Cerebellar nuclear complex (tissue), 1 donor: ENCODE data around the gene IGF2.
"Not testable (repeated sequence)": the region's sequence is repeated elsewhere in the genome, so short reads cannot be mapped to it uniquely, and the experiment has no call there.

ENCODE experiments used
- DNase-seq, 2 experiments: peaks; one replicate each; lab custom pipeline; 2025; lab: John Stamatoyannopoulos, UW

IGF2 gene

DNA sequence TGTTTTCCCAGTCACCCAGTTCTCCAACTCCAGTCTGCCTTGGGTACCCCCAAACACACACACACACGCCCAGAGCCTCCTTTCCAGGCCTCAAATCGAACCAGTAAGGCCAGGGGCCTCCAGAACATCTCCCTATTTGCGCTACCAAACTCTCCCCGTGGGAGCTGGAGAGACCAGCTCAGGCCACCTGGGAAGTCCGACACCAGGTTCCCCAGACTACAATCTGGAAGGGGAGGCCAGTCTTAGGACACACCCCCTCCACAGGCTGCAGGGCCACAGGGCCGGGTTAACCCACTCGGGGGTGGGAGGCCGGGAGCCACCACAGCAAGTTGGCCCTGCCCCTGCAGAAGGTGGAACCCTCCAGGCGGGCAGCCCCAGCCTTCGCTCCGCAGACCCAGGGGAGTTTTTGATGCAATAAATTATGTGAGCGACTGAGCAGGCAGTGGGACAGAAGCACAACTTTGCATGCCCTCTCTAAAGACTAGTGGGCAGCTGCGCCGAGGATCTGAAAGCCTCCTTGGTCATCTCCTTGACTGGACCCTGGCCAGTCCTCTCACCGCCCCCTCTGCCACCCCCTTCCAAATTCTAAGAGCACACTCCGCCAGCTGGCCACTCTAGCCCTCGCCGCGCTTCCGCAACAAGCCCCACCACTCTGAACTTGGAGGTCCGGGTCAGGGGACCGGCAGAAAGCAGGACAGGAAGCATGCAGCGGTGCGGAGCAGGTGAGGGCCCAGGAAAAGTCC is 2.8 kb downstream of the IGF2 start:
- no peak for DNase-seq

DNA sequence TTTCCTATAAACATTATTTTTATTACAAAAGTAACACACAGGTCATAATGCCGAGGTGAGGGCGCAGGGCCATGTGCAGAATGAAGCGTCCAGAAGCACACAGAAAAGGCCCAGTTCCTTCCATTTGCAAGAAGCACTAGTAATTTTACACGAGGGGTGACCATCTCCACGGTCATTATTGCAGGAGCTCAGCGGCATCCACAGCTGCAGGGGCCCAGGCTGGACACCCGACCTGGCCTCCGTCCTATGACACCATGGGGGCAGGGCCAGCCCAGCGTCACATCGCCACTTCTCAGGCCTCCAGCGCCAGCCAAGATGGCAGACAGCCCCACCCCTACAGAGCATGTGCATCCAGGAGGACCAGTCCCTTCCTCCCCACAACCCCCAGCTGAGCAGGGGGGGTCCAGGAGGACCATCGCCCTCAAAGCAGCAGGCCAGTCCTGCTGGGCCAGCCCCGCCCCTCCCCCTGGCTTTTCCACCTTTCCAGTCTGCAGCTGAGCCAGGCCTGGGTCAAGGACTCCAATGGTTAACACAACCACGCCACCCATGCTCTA is 3.5 kb downstream of the IGF2 start:
- no peak for DNase-seq

DNA sequence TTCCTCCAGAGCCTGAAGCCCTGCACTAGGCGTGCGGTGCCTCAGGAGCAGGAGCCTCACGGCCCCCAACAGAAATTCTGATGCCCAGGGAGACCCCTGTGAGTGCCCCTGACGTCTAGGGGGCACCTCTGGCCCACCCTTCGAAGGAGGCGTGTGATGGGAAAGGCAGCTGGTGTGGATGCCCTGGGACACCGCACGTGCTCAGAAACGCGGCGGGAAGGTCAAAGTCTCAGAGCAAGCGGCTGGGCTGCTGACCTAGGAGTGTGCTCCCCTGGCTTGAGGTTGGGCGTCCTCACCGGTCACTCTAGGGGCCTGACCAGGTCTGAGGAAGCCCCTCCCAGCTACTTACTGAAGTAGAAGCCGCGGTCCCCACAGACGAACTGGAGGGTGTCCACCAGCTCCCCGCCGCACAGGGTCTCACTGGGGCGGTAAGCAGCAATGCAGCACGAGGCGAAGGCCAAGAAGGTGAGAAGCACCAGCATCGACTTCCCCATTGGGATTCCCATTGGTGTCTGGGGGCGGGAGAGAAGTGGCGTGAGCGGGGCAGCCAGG is 4.1 kb downstream of the IGF2 start:
- no peak for DNase-seq

DNA sequence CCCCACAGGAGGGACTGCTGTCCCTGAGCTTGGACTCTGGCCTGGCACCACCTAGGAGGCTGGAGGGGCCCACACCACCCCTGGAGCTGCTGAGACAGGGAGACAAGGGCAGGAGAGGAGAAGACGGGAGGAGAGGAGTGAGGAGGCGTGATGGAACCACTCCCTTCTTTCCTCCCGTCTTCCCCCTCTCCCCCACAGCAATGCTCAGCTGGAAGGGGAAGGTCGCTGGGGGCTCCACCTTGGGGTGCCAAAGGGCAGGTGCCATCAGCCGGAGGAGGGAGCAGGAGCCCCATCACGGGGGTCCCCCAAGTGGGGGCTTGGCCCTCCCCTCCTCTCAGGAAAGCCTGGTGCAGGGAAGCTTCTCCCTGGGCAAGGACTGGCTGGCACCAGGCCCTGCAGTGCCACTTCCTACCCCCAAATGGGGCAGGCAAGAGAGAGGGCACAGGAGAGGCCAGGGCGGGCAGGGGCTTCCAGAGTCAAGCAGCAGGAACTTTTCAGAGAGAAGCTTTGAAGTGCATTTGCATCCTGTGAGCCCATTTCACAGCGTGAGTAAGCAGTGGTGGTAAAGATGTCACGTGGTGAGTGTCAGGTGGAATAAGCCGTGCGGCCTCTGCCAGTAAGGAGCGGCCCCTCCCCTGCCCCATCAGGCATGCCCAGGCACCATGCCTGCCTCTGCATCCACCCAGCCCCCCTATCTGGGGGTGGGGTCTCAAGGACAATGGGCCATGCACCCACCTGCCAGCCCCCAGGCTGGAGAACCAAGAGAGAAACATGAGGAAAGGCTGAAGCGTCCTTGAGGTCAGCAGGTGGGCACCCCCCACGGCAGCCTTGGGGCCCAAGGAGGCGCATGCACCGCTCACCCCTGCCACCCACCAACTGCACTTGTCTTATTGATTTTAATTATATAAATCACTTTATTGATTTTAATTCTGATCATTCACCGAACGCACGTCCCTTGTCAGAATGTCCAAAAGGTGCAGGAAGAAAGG is 4.9 kb downstream of the IGF2 start:
- DNase-seq: no peak

DNA sequence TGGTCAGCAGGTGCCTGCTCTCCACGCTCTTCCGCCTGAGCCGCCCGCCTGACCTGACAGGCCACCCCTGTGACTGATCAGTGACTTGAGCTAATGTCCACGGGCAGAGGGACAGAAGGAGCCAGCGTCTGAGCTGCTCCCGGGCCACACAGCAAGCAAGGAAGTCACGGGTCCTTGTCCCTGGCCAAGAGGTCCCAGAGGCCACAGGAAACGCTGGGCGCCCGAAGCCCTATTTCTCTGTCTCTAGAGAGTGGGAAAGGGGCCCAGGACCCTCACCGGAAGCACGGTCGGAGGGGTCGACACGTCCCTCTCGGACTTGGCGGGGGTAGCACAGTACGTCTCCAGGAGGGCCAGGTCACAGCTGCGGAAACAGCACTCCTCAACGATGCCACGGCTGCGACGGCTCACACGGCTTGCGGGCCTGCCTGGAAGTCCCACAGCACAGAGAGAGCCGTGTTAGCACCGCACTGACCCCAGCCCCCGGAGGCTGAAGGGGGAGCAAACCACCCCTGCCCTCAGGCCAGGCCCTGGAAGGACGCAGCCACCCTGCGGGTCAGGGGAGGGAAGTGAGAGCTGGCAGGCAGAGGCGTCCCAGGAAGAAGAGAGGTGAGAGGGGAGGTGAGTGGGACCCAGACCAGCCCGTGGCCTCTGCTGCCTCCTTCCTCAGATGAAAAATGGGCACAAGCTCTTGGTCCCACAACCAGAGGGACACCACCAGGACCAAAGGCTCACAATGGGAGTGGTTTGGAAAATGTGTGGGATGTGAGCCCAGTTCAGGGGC is 5.8 kb downstream of the IGF2 start:
- no peak for DNase-seq

DNA sequence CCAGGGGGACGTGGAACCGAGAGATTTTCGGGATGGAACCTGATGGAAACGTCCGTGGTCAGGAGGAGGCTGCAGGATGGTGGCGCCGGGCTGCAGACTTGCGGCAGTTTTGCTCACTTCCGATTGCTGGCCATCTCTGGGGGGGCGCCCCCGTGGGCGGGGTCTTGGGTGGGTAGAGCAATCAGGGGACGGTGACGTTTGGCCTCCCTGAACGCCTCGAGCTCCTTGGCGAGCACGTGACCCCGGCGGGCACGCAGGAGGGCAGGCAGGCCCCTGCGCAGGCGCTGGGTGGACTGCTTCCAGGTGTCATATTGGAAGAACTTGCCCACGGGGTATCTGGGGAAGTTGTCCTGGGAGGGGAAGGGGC is 6.3 kb downstream of the IGF2 start:
- no peak for DNase-seq

DNA sequence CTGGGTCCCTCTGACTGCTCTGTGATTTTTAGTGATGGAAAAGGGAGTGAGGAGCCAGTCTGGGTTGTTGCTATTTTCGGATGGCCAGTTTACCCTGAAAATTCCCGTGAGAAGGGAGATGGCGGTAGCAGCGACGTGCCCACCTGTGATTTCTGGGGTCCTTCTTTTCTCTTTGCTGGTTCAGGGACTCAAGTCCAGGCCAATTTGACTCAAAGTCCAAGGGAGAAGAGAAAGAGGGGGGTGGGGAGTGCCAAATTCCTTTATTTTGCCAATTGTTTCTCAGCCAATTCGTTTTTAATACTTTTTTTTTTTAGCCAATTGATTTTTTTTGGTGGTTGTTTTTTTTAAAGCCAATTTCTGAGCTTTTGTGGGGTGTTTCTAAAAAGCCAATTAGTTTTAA is 6.9 kb downstream of the IGF2 start:
- no peak for DNase-seq

DNA sequence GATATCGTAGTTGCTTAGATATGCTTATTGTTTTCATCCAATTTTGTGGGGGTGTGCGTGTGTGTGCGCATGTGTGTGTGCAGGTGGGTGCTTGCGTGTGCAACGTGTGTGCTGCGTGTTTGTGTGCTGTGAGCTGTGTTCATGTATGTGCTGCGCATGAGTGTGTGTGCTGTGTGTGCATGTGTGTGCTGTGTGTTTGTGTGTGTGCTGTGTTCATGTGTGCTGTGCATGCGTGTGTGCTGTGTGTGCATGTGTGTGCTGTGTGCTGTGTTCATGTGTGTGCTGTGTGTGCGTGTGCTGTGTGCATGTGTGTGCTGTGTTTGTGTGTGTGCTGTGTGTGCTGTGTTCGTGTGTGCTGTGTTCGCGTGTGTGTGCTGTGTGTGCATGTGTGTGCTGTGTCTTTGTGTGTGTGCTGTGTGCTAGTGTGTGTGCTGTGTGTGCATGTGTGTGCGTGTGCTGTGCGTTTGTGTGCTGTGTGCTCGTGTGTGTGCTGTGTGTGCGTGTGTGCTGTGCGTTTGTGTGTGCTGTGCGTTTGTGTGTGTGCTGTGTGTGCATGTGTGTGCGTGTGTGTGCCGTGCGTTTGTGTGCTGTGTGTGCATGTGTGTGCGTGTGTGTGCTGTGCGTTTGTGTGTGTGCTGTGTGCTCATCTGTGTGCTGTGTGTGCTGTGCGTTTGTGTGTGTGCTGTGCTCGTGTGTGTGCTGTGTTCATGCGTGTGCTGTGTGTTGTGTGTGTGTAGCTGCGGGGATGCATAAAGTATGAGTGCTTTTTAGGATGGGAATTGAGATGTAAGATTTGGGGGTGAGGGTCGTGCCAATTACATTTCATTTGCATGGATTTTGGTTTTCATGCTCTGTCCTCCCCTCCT is 7.6 kb downstream of the IGF2 start:
- DNase-seq: no peak

DNA sequence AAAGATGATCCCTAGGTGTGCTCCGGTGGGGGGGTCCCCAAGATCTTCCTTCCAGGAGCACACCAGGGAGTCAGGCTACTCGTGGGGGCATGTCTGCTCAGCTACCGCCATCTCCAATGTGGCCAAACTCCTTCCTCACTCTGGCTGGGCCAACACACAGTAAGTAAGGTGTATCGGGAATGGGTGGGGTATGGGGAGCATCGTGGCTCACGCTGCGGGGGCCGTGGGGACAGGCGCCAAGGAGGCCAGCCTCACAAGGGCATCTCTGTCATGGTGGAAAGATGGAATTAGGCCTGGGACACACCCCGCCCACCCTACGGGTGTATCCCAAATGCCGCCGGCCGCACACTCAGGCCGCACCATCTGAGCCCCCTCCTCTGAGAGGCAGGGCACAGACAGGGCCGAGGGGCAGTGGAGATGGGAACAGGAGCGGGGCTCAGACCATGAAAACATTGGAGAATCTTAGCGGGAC is 8.3 kb downstream of the IGF2 start:
- no peak for DNase-seq

DNA sequence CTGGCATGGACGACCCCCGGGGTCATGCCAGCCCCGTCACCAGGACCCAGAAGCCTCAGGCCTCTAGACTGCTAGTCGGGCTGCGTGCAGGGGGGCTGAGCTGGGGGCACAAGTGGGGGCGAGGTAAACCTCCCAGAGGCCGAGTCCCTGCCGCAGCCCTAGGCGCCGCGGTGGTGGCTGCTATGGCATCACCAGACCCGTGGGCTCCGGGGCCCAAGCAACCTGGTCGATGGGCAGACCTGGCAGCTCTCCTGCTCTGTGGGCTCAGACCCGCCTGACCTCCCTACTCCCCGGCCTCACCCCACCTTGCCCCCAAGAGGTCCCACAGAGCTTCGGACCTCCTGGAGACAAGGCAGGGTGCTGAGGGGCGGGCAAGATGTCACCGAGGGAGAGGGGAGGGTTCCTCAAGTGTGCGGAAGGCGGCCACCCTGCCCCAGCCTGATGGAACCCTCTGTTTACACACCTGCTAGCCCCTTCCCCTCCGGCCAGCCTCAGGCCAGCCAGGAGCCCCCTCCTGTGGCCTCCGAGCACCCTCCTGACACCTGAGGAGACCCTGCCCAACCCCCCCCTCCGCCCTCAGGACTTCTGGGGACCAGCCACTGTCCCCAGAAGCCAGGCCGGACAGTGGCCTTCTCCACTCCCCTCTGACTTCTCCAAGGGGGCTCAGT is 9.4 kb downstream of the IGF2 start:
- no peak for DNase-seq

DNA sequence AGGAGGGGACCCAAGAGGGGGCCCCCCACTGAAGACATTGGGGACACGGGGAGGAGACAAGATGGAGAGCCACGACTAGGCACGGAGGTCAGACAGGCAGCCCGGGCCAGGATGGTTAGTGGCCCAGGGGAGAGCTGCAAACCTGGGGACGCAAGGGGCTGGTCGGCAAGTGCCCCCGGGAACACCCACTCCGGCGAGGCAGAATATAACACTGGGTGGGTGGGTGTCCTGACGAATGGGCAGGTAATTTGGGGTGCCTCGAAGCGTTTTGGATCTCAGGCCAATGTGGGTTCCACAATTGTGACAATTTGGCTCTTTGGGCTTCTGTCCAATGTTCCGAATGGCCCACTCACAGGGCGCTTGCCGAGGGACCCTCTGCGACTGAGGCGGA is 9.9 kb downstream of the IGF2 start:
- DNase-seq: no peak

DNA sequence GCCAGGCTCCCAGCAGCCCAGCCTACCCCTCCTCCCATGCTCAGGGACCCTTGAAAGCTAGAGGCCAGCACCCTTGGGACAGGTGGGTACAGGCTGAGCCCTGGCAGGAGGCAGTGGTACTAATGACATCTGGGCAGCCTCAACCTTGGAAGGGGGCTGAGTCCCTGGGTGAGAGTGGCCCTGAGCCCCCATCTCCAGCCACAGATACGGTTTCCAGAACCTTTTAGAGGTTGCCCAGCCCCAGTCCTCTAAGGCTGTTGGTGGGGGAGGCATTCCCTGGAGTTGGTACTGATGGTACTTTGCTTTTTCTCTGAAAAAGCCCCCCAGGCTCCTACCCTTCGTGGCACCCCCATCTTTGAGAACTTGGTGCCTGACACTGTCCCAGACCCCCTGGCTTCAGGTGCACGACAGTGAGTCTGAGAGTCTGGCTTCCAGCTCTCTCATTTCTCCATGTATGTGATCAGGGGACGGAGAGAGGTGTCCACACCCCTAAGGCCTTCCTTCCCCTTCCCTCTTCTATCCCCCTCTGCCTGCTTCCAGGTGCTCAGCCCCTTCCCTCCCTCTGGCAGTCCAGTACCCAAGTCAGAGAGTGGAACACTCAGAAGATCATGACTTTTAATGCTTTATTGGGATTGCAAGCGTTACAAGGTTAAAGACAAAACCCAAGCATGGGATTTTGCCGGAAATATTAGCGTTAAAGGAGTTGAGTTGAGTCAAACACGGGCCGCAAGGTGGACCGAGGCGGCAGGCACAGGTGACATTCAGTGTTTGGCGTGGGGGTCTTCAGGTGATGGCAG is 10.5 kb downstream of the IGF2 start:
- DNase-seq: no peak

DNA sequence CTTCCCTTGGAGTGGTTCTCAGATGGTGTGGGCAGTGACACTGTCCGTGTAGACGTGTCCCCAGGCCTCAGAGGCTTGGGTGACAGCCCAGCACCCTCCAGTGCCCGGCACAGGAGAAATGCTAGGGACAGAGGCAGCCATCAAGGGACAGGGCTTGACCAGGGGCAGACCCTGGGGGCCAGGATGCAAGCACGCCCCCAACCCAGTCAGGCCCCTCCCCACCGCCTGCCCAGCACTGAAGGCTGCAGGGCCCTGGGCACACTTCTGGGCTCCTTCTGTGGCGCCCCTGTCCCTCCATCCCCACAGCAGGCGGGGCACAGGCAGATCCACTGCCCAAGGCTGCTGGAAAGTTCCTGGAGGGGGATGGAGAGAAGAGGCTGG is 11.1 kb downstream of the IGF2 start:
- no peak for DNase-seq

DNA sequence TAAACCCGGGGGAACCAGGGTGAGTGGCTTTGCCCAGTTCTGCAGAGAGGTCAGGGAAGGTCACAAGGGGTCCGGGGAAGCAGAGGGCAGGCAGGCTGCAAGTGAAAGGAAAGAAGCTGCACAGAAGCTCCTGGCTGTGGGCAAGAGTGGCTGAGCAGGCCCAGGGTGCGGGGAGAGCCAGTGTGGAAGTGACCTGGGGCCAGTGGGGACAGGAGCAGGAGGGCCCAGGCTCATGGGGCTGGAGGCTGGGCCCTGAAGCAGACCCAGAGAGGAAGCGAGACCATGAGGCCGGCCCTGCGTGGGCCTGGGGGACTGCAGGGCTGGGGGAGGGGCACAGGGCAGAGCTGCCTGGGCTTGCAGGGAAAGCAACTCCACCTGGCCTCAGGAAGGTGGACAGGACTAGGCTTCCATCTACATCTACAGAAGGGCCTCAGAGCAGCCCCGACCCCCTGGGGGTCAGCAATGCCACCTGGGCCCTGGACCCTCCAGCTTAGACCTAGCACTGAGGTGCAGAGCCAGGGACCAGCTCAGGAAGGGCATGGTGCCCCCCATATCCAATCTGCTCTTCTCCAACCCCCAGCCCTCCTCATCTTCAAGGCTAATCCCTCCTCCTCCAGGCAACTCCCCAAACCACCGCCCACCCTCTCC is 11.6 kb downstream of the IGF2 start:
- no peak for DNase-seq

DNA sequence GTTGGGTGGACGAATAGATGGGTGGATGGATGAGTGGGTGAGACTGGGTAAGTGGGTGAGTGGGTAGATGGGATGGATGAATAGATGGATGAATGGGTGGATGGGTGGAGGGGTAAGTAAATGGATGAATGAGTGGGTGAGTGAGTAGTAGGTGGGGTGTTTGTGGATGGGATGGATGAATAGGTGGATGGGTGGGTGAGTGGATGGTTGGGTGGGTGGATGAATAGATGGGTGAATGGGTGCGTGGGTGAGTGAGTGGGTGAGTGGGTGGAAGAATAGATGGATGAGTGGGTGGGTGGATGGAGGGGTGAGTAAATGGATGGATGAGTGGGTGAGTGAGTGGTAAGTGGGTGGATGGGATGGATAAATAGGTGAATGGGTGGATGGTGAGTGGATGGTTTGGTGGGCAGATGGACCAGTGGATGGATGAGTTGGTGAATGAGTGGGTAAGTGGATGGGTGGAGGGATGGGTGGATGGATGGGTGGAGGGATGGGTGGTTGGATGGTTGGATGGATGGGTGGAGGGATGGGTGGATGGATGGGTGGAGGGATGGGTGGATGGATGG is 12.6 kb downstream of the IGF2 start:
- DNase-seq: no peak

DNA sequence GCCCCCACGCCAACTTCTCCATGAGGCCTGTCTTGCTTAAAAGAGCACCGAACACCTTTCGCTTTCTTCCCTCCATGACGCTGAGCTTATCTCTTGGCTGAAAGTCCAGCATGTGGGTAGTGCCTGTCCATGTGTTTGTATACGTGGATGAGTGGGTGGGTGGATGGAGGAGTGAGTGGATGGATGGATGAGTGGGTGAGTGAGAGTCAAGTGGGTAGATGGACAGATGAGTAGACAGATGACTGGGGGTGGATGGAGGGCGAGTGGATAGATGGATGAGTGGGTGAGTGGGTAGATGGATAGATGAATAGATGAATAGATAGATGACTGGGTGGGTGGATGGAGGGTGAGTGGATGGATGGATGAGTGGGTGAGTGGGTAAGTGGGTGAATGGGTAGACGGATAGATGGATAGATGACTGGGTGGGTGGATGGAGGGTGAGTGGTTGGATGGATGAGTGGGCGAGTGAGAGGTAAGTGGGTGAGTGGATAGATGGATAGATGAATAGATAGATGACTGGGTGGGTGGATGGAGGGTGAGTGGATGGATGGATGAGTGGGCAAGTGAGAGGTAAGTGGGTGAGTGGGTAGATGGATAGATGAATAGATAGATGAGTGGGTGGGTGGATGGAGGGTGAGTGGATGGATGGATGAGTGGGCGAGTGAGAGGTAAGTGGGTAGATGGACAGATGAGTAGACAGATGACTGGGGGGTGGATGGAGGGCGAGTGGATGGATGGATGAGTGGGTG is 14.3 kb downstream of the IGF2 start:
- DNase-seq: not testable (repeated sequence)

DNA sequence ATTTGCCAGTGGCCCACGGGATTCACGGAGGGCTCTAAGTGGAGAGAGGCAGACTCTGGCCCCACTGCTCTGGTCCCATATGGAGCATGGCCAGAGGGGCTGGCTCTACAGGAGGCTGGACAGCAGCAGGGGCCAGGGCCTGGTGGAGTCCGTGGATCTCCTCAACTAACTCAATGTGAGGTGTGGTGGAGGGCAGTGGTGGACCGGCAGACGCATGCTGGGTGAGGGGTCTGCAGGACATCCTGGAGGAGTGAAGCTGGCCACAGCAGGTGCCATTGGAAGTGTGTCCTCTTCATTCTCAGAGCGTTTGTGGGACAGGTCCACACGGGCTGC is 15.6 kb downstream of the IGF2 start:
- DNase-seq: no peak
